Suprapubic skin (tissue), 4 donors: ENCODE data around the gene FAT3. TPM values are rescaled to one million over a fixed set of nuclear protein-coding genes. Genes with fewer than 3 reads are reported as not detected.

Source experiments
- DNase-seq, 2 donors: peaks; one replicate each; pipeline ENCODE4 v3.0.0-alpha.2; 2019; ENCODE audit warnings: low spot score in 2 of 2
- H3K27ac ChIP-seq: fragments of 200-600 bp; sonication (generic); one replicate; pipeline ENCODE4 v1.5.1; 2019
- H3K27me3 ChIP-seq: fragments of 200-600 bp; sonication (generic); one replicate; pipeline ENCODE4 v1.5.1; 2019
- H3K36me3 ChIP-seq: fragments of 200-600 bp; sonication (generic); one replicate; pipeline ENCODE4 v1.5.1; 2019
- H3K4me1 ChIP-seq: fragments of 200-600 bp; sonication (generic); one replicate; pipeline ENCODE4 v1.5.1; 2019
- H3K4me3 ChIP-seq: fragments of 200-600 bp; sonication (generic); one replicate; pipeline ENCODE4 v1.5.1; 2019; ENCODE audit warnings: mild to moderate bottlenecking
- H3K9me3 ChIP-seq: fragments of 200-600 bp; sonication (generic); one replicate; pipeline ENCODE4 v1.5.1; 2019
- EP300 ChIP-seq: sonication (generic); formaldehyde crosslinking; IDR thresholded peaks from one replicate; pipeline ENCODE4 v1.6.1; 2017; ENCODE audit warnings: antibody characterized with exemption
- POLR2A ChIP-seq, 2 donors: fragments of 450-650 bp; IDR thresholded peaks; one replicate each; pipeline ENCODE4 v1.6.1; 2017; ENCODE audit warnings: antibody characterized with exemption in 2 of 2, mild to moderate bottlenecking in 2 of 2, moderate library complexity in 2 of 2
- POLR2AphosphoS5 ChIP-seq, 3 donors: sonication (generic); formaldehyde crosslinking; IDR thresholded peaks; one replicate each; pipeline ENCODE4 v1.6.1; 2017; ENCODE audit warnings: antibody characterized with exemption in 3 of 3
- WGBS: methylation state at CpG from one replicate; pipeline ENCODE4 v1.1.5; 2018; 5-methylcytosine and 5-hydroxymethylcytosine counted together
- total RNA-seq, 4 donors: library from RNA; depleted of rRNA; stranded (reverse); fragments of >200 nt; gene quantifications; one replicate each; pipeline ENCODE4 v1.1.0, GENCODE V29; 2016
- TF ChIP-seq, protein P1 (sequence below), 2 donors: fragments of 200-600 bp in 1 of 2; fragments of 450-650 bp in 1 of 2; sonication (generic) in 1 of 2; IDR thresholded peaks; one replicate each; pipeline ENCODE4 v1.5.1; 2016 to 2019; ENCODE audit warnings: antibody characterized with exemption in 2 of 2, mild to moderate bottlenecking in 1 of 2, moderate library complexity in 1 of 2

Gene FAT3
- total RNA-seq, 4 donors from 2014 or later: 0.19 to 0.48 (median 0.35) TPM

- Histone ChIP-seq H3K4me1 (no peaks in the 10 kb centered on the region), H3K4me3 (no peak overlapping the region), H3K27ac (no peak overlapping the region), H3K27me3 (no peaks in the 10 kb centered on the region), H3K9me3 (no peaks in the 10 kb centered on the region), H3K36me3 (no peaks in the 10 kb centered on the region)
- TF ChIP-seq, protein P1, sequence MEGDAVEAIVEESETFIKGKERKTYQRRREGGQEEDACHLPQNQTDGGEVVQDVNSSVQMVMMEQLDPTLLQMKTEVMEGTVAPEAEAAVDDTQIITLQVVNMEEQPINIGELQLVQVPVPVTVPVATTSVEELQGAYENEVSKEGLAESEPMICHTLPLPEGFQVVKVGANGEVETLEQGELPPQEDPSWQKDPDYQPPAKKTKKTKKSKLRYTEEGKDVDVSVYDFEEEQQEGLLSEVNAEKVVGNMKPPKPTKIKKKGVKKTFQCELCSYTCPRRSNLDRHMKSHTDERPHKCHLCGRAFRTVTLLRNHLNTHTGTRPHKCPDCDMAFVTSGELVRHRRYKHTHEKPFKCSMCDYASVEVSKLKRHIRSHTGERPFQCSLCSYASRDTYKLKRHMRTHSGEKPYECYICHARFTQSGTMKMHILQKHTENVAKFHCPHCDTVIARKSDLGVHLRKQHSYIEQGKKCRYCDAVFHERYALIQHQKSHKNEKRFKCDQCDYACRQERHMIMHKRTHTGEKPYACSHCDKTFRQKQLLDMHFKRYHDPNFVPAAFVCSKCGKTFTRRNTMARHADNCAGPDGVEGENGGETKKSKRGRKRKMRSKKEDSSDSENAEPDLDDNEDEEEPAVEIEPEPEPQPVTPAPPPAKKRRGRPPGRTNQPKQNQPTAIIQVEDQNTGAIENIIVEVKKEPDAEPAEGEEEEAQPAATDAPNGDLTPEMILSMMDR (IDR thresholded peaks at IDR 0.05): no peak
- TF ChIP-seq POLR2A (IDR thresholded peaks at IDR 0.05): no peak
- TF ChIP-seq EP300: no peak
- no peak for TF ChIP-seq POLR2AphosphoS5 (IDR thresholded peaks at IDR 0.05)
- DNase-seq: no peak
- 53% methylated on average over 7 of the region's 7 CpGs for WGBS
Measured at GRCh38 chr11:92249156-92249753, 24.6 kb downstream of the FAT3 start.

GRCh38 chr11:92251980-92252379 is 27.4 kb downstream of the FAT3 start:
- Histone ChIP-seq H3K27ac (no peak overlapping the region), H3K36me3 (no peaks in the 10 kb centered on the region), H3K4me3 (no peak overlapping the region), H3K4me1 (no peaks in the 10 kb centered on the region), H3K9me3 (no peaks in the 10 kb centered on the region), H3K27me3 (no peaks in the 10 kb centered on the region)
- 85% methylated on average over 1 of the region's 1 CpG for WGBS
- no peak for DNase-seq
- TF ChIP-seq, protein P1 (IDR thresholded peaks at IDR 0.05): no peak
- TF ChIP-seq POLR2AphosphoS5 (IDR thresholded peaks at IDR 0.05) (no peak), EP300 (no peak), POLR2A (IDR thresholded peaks at IDR 0.05) (no peak)

DNA sequence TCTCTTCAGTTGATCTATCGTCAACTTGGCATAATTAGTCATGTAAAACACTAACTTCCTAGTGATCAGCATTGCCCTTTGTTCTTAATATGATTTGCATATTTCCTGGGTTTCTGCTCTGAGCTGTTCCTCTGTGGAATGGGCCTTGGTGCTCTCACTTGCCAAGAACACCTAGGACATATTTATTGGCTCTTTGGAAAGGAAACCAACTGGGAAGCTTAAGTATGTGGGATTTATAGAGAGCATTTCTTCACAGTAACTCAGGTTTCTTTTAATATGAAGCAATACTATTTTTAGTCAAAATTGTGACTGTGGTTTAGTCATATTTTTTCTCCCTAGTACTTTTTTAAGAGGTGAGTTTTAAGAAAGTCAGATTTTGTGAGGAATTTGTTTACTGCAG is 28.8 kb downstream of the FAT3 start:
- no peak for TF ChIP-seq POLR2A (IDR thresholded peaks at IDR 0.05)
- no peak for TF ChIP-seq POLR2AphosphoS5 (IDR thresholded peaks at IDR 0.05)
- TF ChIP-seq, protein P1 (IDR thresholded peaks at IDR 0.05): no peak
- TF ChIP-seq EP300: no peak
- Histone ChIP-seq H3K27me3 (no peaks in the 10 kb centered on the region), H3K9me3 (no peaks in the 10 kb centered on the region), H3K4me1 (no peaks in the 10 kb centered on the region), H3K4me3 (no peak overlapping the region), H3K27ac (no peak overlapping the region), H3K36me3 (no peaks in the 10 kb centered on the region)
- 78% methylated on average over 1 of the region's 1 CpG for WGBS
- DNase-seq: no peak

GRCh38 chr11:92253945-92254344 is 29.3 kb downstream of the FAT3 start:
- TF ChIP-seq EP300: no peak
- no peak for TF ChIP-seq POLR2AphosphoS5 (IDR thresholded peaks at IDR 0.05)
- TF ChIP-seq, protein P1 (IDR thresholded peaks at IDR 0.05): no peak
- TF ChIP-seq POLR2A (IDR thresholded peaks at IDR 0.05): no peak
- 72% methylated on average over 4 of the region's 4 CpGs for WGBS
- no peak for DNase-seq
- Histone ChIP-seq H3K4me3 (no peak overlapping the region), H3K4me1 (no peaks in the 10 kb centered on the region), H3K27me3 (no peaks in the 10 kb centered on the region), H3K27ac (no peak overlapping the region), H3K36me3 (no peaks in the 10 kb centered on the region), H3K9me3 (no peaks in the 10 kb centered on the region)

DNA sequence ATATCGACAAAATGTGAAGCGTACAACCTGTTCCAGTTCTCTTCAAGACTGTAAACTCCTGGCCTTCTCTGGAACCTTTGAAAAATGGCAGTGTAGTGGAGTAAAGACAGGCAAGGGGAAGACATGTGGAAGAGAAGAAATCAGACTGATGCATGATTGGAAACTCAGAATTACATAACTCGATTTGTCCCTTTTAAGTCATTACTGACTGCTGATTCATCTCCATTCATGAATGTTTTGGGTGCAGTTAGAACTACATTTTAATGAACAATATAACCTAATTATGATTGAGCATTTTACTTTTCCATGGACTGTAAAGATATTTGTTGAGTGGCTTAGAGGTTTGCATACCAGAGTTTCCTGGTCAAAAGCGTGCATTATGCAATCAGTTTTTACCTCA is 32.9 kb downstream of the FAT3 start:
- DNase-seq: no peak
- H3K4me3 ChIP-seq: no peak overlapping the region
- H3K27ac ChIP-seq: no peak overlapping the region
- WGBS: 93% methylated on average over 4 of the region's 4 CpGs
- H3K4me1 ChIP-seq: no peaks in the 10 kb centered on the region
- TF ChIP-seq, protein P1 (IDR thresholded peaks at IDR 0.05): no peak
- TF ChIP-seq POLR2AphosphoS5 (IDR thresholded peaks at IDR 0.05) (no peak), POLR2A (IDR thresholded peaks at IDR 0.05) (no peak), EP300 (no peak)
- H3K9me3 ChIP-seq: no peaks in the 10 kb centered on the region
- H3K36me3 ChIP-seq: no peaks in the 10 kb centered on the region
- H3K27me3 ChIP-seq: no peaks in the 10 kb centered on the region
